ENCODE measurements around the gene SLC7A7. TPM values are rescaled to one million over a fixed set of nuclear protein-coding genes. Genes with fewer than 3 reads are reported as not detected.

SLC7A7 gene
- total and polyA plus RNA-seq, 2 of the 13 experiments (the other 11 are each of a cell fraction or from before 2014, with no cell fraction given): 0.13 to 0.63 TPM

DNA sequence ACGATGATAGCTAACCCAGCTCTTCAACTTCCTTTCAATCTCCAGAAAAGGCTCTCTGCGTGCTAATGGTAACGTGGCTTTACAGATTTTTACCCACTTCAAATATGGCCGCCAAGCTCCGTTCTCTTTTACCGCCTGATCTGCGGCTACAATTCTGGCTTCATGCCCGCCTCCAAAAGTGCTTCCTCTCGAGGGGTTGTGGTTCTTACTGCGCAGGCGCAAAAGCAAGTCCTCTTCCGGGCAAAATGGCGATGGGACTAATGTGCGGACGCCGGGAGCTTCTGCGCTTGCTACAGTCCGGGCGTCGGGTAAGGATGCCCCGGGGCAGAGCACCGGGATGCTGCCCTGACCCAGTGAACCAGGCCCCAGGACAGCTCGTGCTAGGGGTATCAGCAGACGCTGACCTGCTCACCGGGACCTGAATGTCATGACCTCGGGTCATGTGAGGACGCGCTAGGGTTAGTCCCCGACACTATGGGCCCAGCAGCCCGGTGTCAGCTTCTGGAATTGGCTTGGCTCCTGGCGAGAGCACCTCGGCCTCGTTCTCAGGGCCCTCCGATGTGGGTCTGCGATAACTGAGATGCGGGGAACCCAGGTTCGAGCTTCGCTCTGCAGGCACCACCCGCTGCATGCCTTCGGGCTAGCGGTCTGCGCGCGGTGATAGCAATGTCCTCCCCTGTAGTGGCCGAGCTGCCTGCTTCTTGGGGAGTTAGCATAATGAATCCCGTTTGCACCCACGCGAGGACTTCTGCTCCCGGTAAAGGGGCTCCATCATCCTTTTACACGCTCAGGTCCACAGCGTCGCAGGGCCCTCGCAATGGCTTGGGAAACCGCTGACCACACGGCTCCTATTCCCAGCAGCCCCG lies 48.5 kb downstream of the SLC7A7 start, which contains the start of gene OXA1L (continued):
- TF ChIP-seq XRCC5 (optimal IDR thresholded peaks at IDR 0.05; ENCODE audit: low read length) (peak; percentile 60), FOXA3 (CRISPR knock-in tag; IDR thresholded peaks at IDR 0.05) (peak; percentile 70), ZSCAN22 (CRISPR knock-in tag; IDR thresholded peaks at IDR 0.05) (no peak; the same call in 1 of the 2 replicates), WIZ (CRISPR knock-in tag; IDR thresholded peaks at IDR 0.05) (peak; percentile 99), ZNF768 (CRISPR knock-in tag; IDR thresholded peaks at IDR 0.05) (peak; percentile 83), BRCA1 (CRISPR knock-in tag; IDR thresholded peaks at IDR 0.05) (peak; percentile 86; the same call in 1 of the 2 replicates), PREB (CRISPR knock-in tag; IDR thresholded peaks at IDR 0.05) (peak; percentile 96), ZNF761 (CRISPR knock-in tag; conservative IDR thresholded peaks at IDR 0.05) (peak; percentile 98), NR2F1 (CRISPR knock-in tag; IDR thresholded peaks at IDR 0.05) (peak; percentile 73 to 80), ESRRA (CRISPR knock-in tag; IDR thresholded peaks at IDR 0.05; ENCODE audit: low read depth) (peak; percentile 98), ZFP41 (CRISPR knock-in tag; IDR thresholded peaks at IDR 0.05; ENCODE audit: borderline replicate concordance) (peak; percentile 66; the same call in 1 of the 2 replicates), ZNF646 (CRISPR knock-in tag; IDR thresholded peaks at IDR 0.05) (peak; percentile 75), CHD4 (IDR thresholded peaks at IDR 0.05; ENCODE audit: borderline replicate concordance, low read length) (no peak; the same call in 1 of the 2 replicates), PAWR (CRISPR knock-in tag; IDR thresholded peaks at IDR 0.05; ENCODE audit: borderline replicate concordance) (peak; percentile 96; the same call in 1 of the 2 replicates), SP4 (CRISPR knock-in tag; IDR thresholded peaks at IDR 0.05) (peak; percentile 77), ZNF781 (CRISPR knock-in tag; IDR thresholded peaks at IDR 0.05; ENCODE audit: borderline replicate concordance, not compliant biosample characterization) (peak; percentile 77), ISX (CRISPR knock-in tag; conservative IDR thresholded peaks at IDR 0.05) (peak; percentile 80; the same call in 1 of the 2 replicates), SKIL (CRISPR knock-in tag; IDR thresholded peaks at IDR 0.05; ENCODE audit: borderline replicate concordance) (peak; percentile 61; the same call in 1 of the 2 replicates), ZNF124 (CRISPR knock-in tag; IDR thresholded peaks at IDR 0.05) (peak; percentile 98)

Data from HepG2 (cell line).